Karpas-422 (cell line): Measurements from ENCODE around the gene TEX35. TPM values are rescaled to one million over a fixed set of nuclear protein-coding genes. Genes with fewer than 3 reads are reported as not detected.

Experiments used
- DNase-seq: peaks from one replicate; pipeline ENCODE4 v3.0.0-alpha.2; 2015
- H2AFZ ChIP-seq: fragments of 200-600 bp; sonication (generic); 2 replicates; pipeline ENCODE4 v1.6.1; 2014; ENCODE audit warnings: antibody characterized with exemption, low read length, mixed read lengths
- H3K27ac ChIP-seq: fragments of 200-600 bp; sonication (generic); 2 replicates; pipeline ENCODE4 v1.5.1; 2014; ENCODE audit warnings: mild to moderate bottlenecking, low read length, moderate library complexity
- H3K27me3 ChIP-seq: fragments of 200-600 bp; sonication (generic); 2 replicates; pipeline ENCODE4 v1.6.1; 2014; ENCODE audit warnings: low read length, mixed read lengths
- H3K36me3 ChIP-seq: fragments of 200-600 bp; sonication (generic); 2 replicates; pipeline ENCODE4 v1.6.1; 2014; ENCODE audit warnings: low read length, mixed read lengths; ENCODE audit not compliant: insufficient read depth
- H3K4me1 ChIP-seq: fragments of 200-600 bp; sonication (generic); 2 replicates; pipeline ENCODE4 v1.6.1; 2014; ENCODE audit warnings: mild to moderate bottlenecking, low read length, mixed read lengths
- H3K4me2 ChIP-seq: fragments of 200-600 bp; sonication (generic); 2 replicates; pipeline ENCODE4 v1.6.1; 2014; ENCODE audit warnings: low read length, low read depth, mild to moderate bottlenecking; ENCODE audit not compliant: poor library complexity, severe bottlenecking
- H3K4me3 ChIP-seq: fragments of 200-600 bp; sonication (generic); 2 replicates; pipeline ENCODE4 v1.5.1; 2014; ENCODE audit warnings: mild to moderate bottlenecking, antibody characterized with exemption, low read length, mixed read lengths
- H3K79me2 ChIP-seq: fragments of 200-600 bp; sonication (generic); 2 replicates; pipeline ENCODE4 v1.6.1; 2014; ENCODE audit warnings: mild to moderate bottlenecking, low read length, mixed read lengths
- H3K9ac ChIP-seq: fragments of 200-600 bp; sonication (generic); 2 replicates; pipeline ENCODE4 v1.6.0; 2014; ENCODE audit warnings: low read length
- H3K9me2 ChIP-seq: fragments of 200-600 bp; sonication (generic), shearing (Covaris generic); replicated peaks from 2 replicates; pipeline ENCODE4 v1.6.0; 2014; ENCODE audit warnings: mild to moderate bottlenecking, low read length, moderate library complexity; ENCODE audit not compliant: insufficient read depth
- H3K9me3 ChIP-seq: fragments of 300-700, 200-600 bp; sonication (generic); 2 replicates; pipeline ENCODE4 v1.6.1; 2014; ENCODE audit warnings: low read length, mixed read lengths
- H4K20me1 ChIP-seq: fragments of 200-600 bp; sonication (generic); 2 replicates; pipeline ENCODE4 v1.6.1; 2014; ENCODE audit warnings: mild to moderate bottlenecking, antibody characterized with exemption, low read length, low read depth; ENCODE audit not compliant: insufficient read depth
- total RNA-seq: library from RNA; depleted of rRNA; stranded (reverse); fragments of >200 nt; shearing (Covaris generic); gene quantifications from 2 replicates; pipeline ENCODE4 v1.2.3, GENCODE V29; 2014; ENCODE audit warnings: low replicate concordance; rRNA removed

TEX35 gene
- 0.18 and 0.26 TPM in 2 replicates for total RNA-seq

DNA sequence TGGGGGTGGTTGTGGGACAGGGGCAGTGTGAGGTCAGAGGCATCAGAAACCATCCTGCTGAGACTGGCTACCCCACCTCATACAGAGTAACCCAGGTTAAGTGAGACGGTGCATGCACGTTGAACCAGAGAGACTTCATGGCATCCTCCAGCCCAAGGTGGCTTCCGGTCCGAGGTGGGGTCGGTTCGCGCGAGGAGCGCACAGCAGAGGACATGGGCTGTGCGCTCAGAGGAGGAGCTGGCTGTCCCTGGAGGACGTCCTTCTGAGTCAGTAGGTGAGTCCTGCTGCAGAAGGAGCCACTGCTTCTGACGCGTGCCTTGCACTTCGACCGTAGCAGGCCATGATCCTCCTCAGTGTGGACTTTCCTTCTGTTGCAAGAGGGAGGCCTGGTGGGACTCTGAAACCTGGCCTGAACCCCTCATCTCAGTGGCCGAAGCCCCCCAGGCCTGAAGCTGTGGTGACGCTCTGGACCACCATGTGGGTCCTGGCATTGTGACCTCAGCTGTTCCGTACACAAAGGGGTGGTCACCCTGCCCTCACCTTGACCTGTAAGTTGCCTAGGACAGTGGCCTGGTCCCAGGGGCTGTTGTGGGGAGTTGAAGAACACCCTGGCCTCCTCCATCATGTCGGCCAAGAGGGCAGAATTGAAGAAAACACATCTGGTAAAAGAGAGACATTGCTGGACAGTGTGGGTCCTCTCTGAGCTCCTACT is at the start of gene TEX35:
Gene TEX35 (plus strand): TSS at position 544 of the 712 bp plus-strand sequence. CDS start 80 bp downstream, at position 624.
- Histone ChIP-seq H2AFZ (no peak within 1 kb of the TSS), H3K27ac (no peak within 1 kb of the TSS), H3K9me3 (no peaks in the 10 kb centered on the region), H3K9ac (no peak within 1 kb of the TSS), H3K27me3 (no peaks in the 10 kb centered on the region), H3K4me1 (no peaks in the 10 kb centered on the region), H3K4me3 (no peak within 1 kb of the TSS), H3K4me2 (no peak within 1 kb of the TSS), H3K79me2 (no peaks in the 10 kb centered on the region), H3K9me2 (no peaks in the 10 kb centered on the region), H3K36me3 (no peaks in the 10 kb centered on the region), H4K20me1 (no peaks in the 10 kb centered on the region)
- DNase-seq = no peak

DNA sequence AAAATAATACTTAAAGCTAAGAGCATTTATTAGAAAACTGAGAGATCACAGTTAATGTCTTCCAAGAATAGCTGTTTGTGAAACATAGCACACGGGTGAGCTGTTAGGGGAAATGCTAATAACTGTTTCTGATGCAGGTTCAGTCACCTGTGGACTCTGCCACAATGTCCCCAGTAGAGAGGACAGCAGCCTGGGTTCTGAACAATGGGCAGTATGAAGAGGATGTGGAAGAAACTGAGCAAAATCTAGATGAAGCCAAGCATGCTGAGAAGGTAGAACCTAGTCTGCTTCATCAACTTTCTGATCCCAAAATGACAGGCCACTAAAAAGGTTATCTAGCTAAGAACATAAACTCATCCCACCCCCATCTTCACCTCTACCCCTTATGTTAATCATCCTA is 48.8 kb upstream of the TEX35 start:
- Histone ChIP-seq H3K79me2 (no peaks in the 10 kb centered on the region), H3K9me2 (no peaks in the 10 kb centered on the region), H3K9me3 (no peaks in the 10 kb centered on the region), H4K20me1 (no peaks in the 10 kb centered on the region), H3K27me3 (no peaks in the 10 kb centered on the region), H3K36me3 (no peaks in the 10 kb centered on the region), H3K4me1 (no peaks in the 10 kb centered on the region), H3K4me3 (no peak overlapping the region), H3K4me2 (no peak overlapping the region), H3K27ac (no peak overlapping the region), H2AFZ (no peak overlapping the region), H3K9ac (no peak overlapping the region)
- no peak for DNase-seq

DNA sequence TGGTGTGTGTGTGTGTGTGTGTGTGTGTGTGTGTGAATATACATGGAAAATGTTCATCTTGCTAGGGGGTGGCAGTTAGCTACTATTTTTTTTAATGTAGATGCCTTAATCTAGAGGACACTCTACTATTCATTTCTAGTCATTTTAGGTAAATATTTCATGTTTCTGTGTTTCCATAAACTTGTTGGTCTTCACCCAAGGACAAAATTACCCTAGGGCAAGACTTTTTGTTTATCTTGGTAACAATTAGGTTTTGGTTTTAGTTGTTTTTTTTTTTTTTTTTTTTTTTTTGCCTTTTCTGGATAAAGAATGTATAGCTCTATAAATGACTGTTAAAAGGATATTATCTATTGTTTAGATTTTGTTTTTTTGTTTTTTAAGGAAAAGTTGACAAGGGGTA is 48.3 kb upstream of the TEX35 start:
- no peak overlapping the region for H3K9ac ChIP-seq
- no peak overlapping the region for H3K4me3 ChIP-seq
- no peaks in the 10 kb centered on the region for H3K36me3 ChIP-seq
- no peaks in the 10 kb centered on the region for H3K27me3 ChIP-seq
- no peak overlapping the region for H3K4me2 ChIP-seq
- H3K27ac ChIP-seq = no peak overlapping the region
- H3K4me1 ChIP-seq = no peaks in the 10 kb centered on the region
- H4K20me1 ChIP-seq = no peaks in the 10 kb centered on the region
- H2AFZ ChIP-seq = no peak overlapping the region
- DNase-seq = no peak
- no peaks in the 10 kb centered on the region for H3K9me3 ChIP-seq
- H3K9me2 ChIP-seq = no peaks in the 10 kb centered on the region
- H3K79me2 ChIP-seq = no peaks in the 10 kb centered on the region

DNA sequence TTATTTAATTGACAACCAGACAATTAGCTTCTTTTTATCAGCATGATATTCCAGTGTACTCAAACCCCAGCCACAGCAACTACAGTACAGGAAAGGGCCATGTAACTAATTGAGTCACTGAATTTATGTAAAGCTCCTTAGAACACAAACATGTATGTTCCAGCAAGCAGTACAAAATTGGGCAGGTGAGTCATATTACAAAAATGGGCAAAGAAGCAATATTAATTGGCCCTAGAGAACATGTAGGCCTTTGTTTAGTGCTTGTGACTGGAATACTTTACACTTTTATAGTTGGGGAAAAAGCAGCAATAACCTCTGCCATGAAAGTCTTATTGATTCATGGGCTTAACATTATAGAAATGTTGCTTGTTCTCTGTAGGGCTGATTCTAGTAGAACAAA is 47.9 kb upstream of the TEX35 start:
- no peak overlapping the region for H3K4me2 ChIP-seq
- H3K27me3 ChIP-seq = no peaks in the 10 kb centered on the region
- no peaks in the 10 kb centered on the region for H3K9me2 ChIP-seq
- no peak overlapping the region for H3K9ac ChIP-seq
- H3K36me3 ChIP-seq = no peaks in the 10 kb centered on the region
- H3K4me1 ChIP-seq = no peaks in the 10 kb centered on the region
- H3K4me3 ChIP-seq = no peak overlapping the region
- no peak overlapping the region for H3K27ac ChIP-seq
- H3K9me3 ChIP-seq = no peaks in the 10 kb centered on the region
- no peaks in the 10 kb centered on the region for H4K20me1 ChIP-seq
- no peak for DNase-seq
- H2AFZ ChIP-seq = no peak overlapping the region
- no peaks in the 10 kb centered on the region for H3K79me2 ChIP-seq

DNA sequence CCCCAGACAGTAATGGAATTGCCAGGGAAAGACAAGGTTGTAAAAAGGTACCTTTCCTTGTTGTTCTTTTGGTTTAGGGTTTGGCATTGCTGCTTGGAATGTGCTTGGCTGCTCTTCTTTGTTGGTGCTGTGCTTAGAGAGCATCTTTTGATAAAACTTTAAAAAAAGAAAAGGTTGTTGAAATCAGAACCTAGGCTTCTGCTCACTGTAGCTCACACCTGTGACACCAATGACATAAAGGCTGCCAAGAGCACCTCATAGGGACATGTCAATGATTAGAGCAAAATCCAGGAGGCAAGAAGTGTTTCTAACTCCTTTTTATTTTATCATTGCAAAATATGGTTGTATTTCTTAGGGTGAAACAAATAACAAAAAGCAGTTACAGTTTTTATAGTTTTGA is 45.1 kb upstream of the TEX35 start:
- Histone ChIP-seq H3K4me3 (no peak overlapping the region), H4K20me1 (no peaks in the 10 kb centered on the region), H3K79me2 (no peaks in the 10 kb centered on the region), H3K36me3 (no peaks in the 10 kb centered on the region), H3K9ac (no peak overlapping the region), H2AFZ (no peak overlapping the region), H3K27me3 (no peaks in the 10 kb centered on the region), H3K9me2 (no peaks in the 10 kb centered on the region), H3K27ac (no peak overlapping the region), H3K4me1 (peaks cover 8% of the 10 kb centered on the region), H3K4me2 (no peak overlapping the region), H3K9me3 (no peaks in the 10 kb centered on the region)
- no peak for DNase-seq

DNA sequence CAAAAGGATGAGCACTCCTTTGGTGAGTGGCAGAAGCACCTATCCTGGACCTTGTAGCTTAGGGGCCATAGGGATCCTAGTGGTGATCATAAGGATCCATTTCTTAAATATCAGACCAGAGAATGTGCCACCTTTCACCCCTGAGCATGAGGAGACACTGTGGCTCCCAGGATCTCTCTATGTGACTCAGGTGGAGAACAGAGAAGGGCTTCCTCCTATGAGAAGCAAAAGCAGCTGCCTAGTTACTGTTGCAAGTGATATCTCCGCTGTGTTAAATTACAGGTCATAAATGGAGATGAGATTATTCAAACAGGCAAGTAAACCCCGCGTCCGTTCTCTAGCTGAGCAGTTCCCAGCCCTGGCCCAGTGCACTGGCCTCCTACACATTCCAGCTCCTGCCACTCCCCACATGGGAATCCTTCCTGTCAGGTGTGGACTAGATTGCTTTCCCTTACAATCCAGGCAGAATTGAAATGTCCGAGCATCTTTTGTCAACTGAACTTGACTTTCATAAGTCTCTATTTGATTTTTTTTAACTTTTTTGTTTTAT is 42.4 kb upstream of the TEX35 start:
- H3K9me3 ChIP-seq = no peaks in the 10 kb centered on the region
- no peak overlapping the region for H3K9ac ChIP-seq
- no peak overlapping the region for H2AFZ ChIP-seq
- no peaks in the 10 kb centered on the region for H3K36me3 ChIP-seq
- no peak overlapping the region for H3K27ac ChIP-seq
- H3K79me2 ChIP-seq = no peaks in the 10 kb centered on the region
- H3K4me2 ChIP-seq = no peak overlapping the region
- no peaks in the 10 kb centered on the region for H4K20me1 ChIP-seq
- peaks cover 9% of the 10 kb centered on the region for H3K4me1 ChIP-seq
- no peak for DNase-seq
- no peaks in the 10 kb centered on the region for H3K27me3 ChIP-seq
- H3K4me3 ChIP-seq = no peak overlapping the region
- no peaks in the 10 kb centered on the region for H3K9me2 ChIP-seq

DNA sequence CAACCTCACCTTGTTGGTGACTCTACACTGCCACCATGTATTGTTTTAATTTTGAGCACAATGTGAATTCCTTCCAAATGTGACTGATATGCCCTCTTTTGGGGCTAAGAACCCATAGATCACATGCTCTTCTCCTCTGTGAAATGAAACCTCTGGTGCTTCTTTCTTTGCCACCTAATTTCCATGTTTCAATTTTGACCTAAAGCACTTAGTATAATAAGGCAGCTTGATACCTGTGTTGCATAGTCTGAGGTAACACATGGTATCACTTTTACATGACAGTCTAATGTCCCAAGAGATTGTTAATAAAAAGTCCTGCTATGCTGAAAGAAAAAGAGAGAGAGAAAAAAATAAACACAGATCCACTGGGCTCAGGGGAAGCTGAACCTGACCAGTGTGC is 40.4 kb upstream of the TEX35 start:
- H3K4me1 ChIP-seq = peaks cover 9% of the 10 kb centered on the region
- peak overlapping the region; percentile 22; the same call in 1 of the 2 replicates for H3K4me3 ChIP-seq
- H2AFZ ChIP-seq = no peak overlapping the region; the same call in 1 of the 2 replicates
- no peaks in the 10 kb centered on the region for H3K79me2 ChIP-seq
- H3K9ac ChIP-seq = peak overlapping the region; percentile 21; the same call in 1 of the 2 replicates
- no peak overlapping the region for H3K27ac ChIP-seq
- H3K9me2 ChIP-seq = no peaks in the 10 kb centered on the region
- DNase-seq = no peak
- H4K20me1 ChIP-seq = no peaks in the 10 kb centered on the region
- H3K9me3 ChIP-seq = no peaks in the 10 kb centered on the region
- no peaks in the 10 kb centered on the region for H3K36me3 ChIP-seq
- H3K27me3 ChIP-seq = no peaks in the 10 kb centered on the region
- peak overlapping the region; percentile 16 for H3K4me2 ChIP-seq

DNA sequence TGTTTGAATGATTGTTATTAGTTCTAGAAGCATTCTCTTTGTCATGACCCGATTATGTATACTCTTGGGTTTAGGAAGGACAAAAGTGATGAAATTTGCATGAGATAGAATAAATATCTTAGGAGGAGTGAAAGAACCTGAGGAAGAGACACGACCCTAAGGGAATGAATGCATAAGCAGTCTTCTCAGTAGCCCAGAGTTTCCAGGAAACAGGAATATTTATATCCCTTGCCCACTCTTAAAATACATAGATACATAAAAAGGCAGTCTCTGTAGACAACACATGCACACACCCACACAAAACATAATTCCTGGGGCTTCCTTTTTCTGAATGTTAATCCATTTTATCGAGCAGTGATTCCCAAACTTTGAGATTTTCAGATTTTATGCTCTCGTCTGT is 35.5 kb upstream of the TEX35 start:
- no peaks in the 10 kb centered on the region for H3K27me3 ChIP-seq
- H4K20me1 ChIP-seq = no peaks in the 10 kb centered on the region
- H3K36me3 ChIP-seq = no peaks in the 10 kb centered on the region
- no peak overlapping the region for H3K4me3 ChIP-seq
- no peak overlapping the region for H3K9ac ChIP-seq
- H3K4me2 ChIP-seq = no peak overlapping the region
- no peaks in the 10 kb centered on the region for H3K79me2 ChIP-seq
- peaks cover 5% of the 10 kb centered on the region for H3K4me1 ChIP-seq
- H2AFZ ChIP-seq = no peak overlapping the region
- H3K27ac ChIP-seq = no peak overlapping the region
- DNase-seq = no peak
- H3K9me3 ChIP-seq = no peaks in the 10 kb centered on the region
- H3K9me2 ChIP-seq = no peaks in the 10 kb centered on the region
